Measurements from ENCODE around the gene PARVG.
"Not testable (repeated sequence)": the region's sequence is repeated elsewhere in the genome, so short reads cannot be mapped to it uniquely, and the experiment has no call there.

Gene PARVG

GRCh38 chr22:44211946-44212930 lies 31.5 kb downstream of the PARVG start:
- DNase-seq (ENCODE audit: low read depth): no peak

DNA sequence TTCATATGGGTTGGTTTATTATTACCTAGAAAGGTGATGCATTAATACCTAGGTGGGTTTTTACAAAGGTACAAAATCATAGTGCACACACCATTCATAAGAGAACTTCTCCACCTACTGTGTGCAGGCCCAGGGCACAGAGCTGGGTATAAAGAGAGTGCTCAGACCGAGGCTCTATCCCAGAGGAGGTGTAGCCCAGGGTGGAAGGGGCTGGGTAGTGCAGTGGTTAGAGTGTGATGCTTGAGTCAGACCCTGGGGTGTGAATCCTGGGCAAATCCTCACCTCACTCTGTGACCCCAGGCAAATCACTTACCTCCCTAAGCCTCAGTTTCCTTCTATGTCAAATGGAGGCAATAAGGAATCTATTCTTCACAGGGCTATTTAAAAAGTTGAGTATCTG lies 32.2 kb downstream of the PARVG start:
- DNase-seq (ENCODE audit: low read depth): no peak

DNA sequence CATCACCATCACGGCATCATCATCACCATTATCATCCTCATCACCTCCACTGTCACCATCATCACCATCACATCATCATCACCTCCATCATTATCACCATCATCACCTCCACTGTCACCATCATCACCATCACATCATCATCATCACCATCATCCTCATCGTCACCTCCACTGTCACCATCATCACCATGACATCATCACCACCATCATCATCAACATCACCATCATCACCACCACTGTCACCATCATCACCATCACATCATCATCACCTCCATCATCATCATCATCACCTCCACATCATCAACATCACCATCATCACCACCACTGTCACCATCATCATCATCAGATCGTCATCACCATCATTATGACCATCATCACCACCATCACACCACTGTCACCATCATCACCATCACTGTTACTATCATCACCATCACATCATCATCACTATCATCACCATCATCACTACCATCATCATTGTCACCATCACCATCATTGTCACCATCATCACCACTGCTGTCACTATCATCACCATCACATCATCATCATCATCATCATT lies 32.8 kb downstream of the PARVG start:
- DNase-seq (ENCODE audit: low read depth): no peak

DNA sequence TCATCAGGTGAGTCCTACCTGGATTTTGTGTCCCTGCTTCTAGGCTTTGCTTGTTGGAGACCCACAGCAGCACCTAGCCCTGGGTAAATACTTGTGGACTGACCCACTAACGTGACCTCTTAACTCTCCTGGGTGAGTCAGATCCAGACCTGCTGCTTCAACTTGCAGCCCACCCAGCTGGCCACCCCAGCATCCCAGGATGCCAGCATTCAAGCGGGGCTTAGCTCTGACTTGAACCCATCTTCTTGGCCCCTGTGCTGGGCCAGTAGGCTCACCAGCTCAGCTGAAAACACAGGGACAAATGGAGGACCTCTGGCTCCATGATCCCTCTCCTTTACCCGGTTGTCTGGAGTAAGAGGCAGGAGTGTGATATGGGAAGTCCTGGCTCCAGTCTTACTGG lies 33.5 kb downstream of the PARVG start:
- no peak for DNase-seq (ENCODE audit: low read depth)

DNA sequence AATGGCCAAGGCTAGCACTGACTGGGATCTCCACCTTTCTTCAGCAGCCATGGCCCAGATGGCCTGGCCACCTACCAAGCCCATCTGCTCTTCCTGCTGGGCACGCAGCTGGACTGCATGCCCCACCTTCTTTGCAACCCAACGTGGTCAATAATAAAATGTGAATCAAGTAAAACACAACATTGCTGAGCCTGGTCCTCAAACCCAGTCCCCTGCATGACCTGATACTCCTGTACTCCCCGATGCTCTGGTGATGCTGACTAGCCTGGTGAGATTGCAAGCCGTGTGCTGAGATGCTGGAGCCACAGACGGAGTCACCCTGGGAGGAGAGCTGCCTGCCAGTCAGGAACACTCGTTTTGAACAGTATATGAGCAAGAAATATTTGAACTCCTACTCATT lies 34.0 kb downstream of the PARVG start:
- DNase-seq (ENCODE audit: low read depth): no peak

GRCh38 chr22:44215287-44215686 lies 34.6 kb downstream of the PARVG start:
- no peak for DNase-seq (ENCODE audit: low read depth)

GRCh38 chr22:44217346-44217745 lies 36.6 kb downstream of the PARVG start:
- DNase-seq (ENCODE audit: low read depth): no peak

DNA sequence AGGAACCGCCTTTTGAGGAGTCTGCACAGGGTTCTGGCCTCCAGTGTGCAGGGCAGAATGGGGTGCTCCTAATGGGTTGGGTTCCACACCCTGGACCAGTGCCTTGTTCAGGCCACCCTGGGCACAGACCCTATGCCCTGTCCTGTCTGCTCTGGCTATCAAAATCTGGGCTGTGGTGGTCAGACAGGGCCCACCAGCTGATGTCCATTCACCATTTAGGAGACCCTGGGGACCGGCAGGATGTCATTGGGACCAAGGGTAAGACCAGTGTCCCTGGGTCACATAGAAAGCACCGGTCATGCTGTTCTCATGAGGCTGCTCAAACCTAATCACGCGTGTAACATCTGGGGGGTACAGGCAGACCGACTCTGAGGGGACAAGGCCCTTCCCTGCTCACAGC lies 37.3 kb downstream of the PARVG start:
- no peak for DNase-seq (ENCODE audit: low read depth)

DNA sequence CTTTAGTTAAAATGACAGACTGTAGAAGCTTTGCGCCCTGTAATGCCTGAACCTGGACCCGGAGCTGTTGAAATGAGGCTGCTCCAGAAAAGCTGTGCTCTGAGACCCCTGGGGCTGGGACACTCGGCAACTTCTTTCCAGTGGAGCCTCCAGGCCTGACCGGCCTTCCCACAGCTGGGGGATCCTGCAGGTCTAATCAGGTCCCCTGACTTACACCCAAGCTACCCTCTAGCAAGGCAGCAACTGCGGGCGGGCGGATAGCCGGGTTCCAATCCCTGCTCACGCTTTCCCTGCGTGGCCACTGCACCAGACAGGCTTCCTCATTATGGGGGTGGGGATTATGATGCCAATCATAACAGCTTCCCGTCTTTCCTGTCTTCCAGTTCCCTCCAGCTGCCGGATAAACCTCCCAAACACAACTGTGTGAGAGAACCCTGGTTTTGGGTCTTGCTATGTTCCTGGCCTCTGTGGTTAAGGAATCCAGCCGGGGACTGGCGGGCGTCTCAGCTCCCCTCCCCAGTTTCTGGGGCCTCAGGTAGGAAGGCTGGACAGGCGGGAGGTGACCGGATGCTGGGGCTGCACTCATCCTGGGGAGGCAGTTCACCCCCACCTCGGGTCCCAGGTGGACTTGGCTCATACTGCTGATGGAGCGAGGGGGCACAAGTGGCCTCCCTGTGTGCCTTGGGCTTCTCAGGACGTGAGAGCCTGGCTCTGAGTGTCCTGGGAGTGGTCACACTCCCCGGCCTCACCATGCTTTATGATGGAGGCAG lies 38.6 kb downstream of the PARVG start:
- no peak for DNase-seq (ENCODE audit: low read depth)

DNA sequence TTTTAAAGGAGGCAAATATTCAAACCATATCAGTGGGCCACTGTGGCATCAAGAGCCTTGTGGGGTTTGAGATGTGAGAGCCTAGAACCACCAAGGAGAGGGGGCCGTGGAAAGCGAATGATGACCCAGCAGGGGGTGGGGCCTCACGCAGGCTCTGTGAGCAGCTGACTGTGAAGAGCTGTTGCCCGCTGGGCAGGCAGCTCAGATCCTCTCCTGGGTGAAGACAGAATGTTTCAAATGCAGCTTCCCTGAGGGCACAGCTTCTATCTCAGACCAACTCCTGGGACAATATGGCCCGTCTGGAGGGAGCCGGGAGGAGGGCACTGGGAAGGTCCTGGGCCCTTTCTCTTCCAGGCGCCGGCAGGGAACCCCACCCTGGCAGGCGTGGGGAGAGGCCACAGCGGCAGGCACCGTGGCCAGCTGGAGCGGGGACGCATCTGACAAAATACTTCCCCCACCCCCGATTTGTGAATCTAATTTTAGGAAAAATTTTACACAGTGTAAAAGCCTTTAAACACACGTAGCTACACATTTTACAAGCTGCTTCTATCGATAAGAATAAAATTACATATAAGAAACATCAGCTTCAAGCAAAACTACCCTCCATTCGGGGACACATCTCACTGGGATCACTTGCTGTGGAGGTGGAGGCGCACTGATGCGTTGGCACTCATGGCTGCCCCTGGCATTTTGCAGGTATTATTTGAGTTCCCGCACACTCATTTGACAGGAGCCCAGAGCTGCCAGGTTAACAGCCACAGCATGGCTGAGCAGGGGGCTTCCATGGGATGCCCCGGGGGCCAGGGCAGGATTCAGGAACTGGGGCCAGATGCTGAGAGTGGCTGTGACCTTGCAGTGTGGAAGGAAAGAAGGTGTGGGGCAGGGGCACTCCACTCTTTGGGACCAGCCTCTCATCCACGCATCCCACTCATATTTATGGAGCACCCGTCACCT lies 40.3 kb downstream of the PARVG start:
- DNase-seq (ENCODE audit: low read depth): no peak

DNA sequence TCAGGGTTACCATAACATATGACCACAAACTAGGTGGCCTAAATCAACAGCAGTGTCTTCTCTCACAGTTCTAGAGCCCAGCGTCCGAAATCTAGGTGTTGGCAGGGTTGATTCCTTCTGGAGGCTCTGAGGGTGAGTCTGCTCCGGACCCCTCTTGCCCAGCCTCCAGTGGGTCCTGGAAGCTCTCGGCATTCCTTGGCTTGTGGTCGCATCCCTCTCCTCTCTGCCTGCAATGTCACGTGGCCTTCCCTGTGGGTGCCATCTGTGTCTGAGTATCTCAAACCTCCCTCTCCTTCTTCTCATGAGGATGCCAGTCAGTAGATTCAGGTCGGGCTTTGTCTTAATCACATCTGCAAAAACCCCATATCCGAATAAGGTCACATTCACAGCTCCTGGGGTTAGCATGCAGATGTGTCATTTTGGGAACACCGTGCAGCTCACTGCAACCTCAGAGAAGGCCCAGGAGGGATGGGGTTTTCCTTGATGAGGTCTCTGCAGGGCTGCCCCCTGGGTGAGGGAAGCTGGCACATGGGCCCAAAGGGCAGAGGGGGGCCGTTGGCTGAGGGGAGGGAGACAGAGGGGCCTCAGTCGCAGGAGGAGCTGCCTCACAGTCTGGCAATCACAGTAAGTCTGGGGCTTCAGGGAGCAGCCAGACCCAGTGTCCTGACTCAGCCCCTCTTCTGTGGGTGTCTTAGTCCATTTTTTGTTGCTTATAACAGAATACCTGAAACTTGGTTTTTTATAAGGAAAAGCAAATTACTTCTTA lies 41.2 kb downstream of the PARVG start:
- no peak for DNase-seq (ENCODE audit: low read depth)

GRCh38 chr22:44224166-44224565 lies 43.4 kb downstream of the PARVG start:
- DNase-seq (ENCODE audit: low read depth): no peak

- DNase-seq (ENCODE audit: low read depth): no peak
Measured at GRCh38 chr22:44225091-44225689, 44.5 kb downstream of the PARVG start.

- no peak for DNase-seq (ENCODE audit: low read depth)
Measured at GRCh38 chr22:44225812-44226211, 45.1 kb downstream of the PARVG start.

DNA sequence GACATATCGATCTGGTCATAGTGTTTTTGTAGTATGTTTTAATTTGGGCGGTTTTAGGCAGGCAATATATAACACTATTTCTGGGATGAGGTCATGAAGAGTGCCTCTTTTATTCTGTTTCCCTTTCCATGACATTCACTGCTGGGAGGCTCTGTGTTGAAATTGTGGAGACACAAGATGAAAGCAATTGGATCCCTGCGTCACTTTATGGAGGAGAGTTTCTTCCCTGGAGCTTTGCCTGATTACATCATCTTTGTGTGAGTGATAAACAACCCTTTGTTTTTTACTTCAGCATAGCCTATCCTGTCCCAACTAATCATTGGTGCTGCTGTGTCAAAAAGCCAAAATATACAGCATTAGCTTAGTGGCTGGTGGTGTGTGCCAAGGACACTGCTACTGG lies 48.6 kb downstream of the PARVG start:
- DNase-seq (ENCODE audit: low read depth): no peak

GRCh38 chr22:44229809-44230208 lies 49.1 kb downstream of the PARVG start:
- no peak for DNase-seq (ENCODE audit: low read depth)

- DNase-seq (ENCODE audit: low read depth): no peak
Measured at GRCh38 chr22:44231233-44231632, 50.5 kb downstream of the PARVG start.

DNA sequence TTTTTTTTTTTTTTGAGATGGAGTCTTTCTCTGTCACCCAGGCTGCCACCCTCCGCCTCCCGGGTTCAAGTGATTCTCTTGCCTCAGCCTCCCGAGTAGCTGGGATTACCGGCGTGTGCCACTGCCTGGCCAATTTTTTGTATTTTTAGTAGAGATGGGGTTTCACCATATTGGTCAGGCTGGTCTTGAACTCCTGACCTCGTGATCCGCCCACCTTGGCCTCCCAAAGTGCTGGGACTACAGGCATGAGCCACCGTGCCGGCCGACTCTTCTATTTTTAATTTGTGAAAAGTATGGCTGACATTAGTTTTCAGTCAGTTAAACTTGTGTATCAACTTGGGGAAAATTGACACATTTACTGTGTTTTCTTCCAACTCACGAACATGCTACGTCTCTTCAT lies 53.6 kb downstream of the PARVG start:
- DNase-seq (ENCODE audit: low read depth): not testable (repeated sequence)

GRCh38 chr22:44237290-44237689 lies 56.6 kb downstream of the PARVG start:
- no peak for DNase-seq (ENCODE audit: low read depth)

DNA sequence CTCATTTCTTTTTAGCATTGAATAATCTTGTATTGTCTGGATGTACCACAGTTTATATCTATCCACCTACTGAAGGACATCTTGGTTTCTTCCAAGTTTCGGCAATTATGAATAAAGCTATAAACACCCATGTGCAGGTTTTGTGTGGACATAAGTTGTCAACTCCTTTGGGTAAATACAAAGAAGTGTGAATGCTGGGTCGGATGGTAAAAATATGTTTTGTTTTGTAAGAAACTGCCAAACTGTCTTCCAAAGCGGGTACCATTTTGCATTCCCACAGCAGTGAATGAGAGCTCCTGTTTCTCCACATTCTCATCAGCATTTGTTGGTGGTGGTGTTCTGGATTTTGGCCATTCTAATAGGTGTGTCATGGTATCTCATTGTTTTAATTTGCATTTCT lies 60.4 kb downstream of the PARVG start:
- DNase-seq (ENCODE audit: low read depth): not testable (repeated sequence)

All from amniotic epithelial cell (primary cell).